A549 (cell line): ENCODE measurements around the gene ACSL3. TPM values are rescaled to one million over a fixed set of nuclear protein-coding genes. Genes with fewer than 3 reads are reported as not detected.

Experiments
- ATAC-seq, 2 experiments: fragments of 200-7000 bp in 1 of 2; fragments of >200 bp in 1 of 2; cut with Nextera tagmentation in 1 of 2; cut with Tn5 transposase in 1 of 2; 3 replicates each; pipeline versions ENCODE4 v1.8.0 to v1.9.1; 2018 to 2020; ENCODE audit warnings: mild to moderate bottlenecking in 1 of 2, moderate library complexity in 1 of 2
- CTCF ChIA-PET: fragments of 300-600 bp; sonication (Branson Sonifier 250); formaldehyde crosslinking; extraction: SDS; loops from one replicate; lab custom pipeline; 2021; ENCODE audit warnings: antibody characterized with exemption, inconsistent platforms; lab: Yijun Ruan, JAX
- POLR2A ChIA-PET: fragments of 350-600 bp; formaldehyde crosslinking; extraction: SDS; loops from one replicate; lab custom pipeline; 2021; ENCODE audit warnings: antibody characterized with exemption, inconsistent platforms; lab: Yijun Ruan, JAX
- DNase-seq, 2 experiments: peaks; one replicate each; pipeline versions ENCODE4 v3.0.0 to v3.0.0-alpha.2; 2011 to 2016; ENCODE audit warnings: low read depth in 1 of 2, low spot score in 1 of 2
- FAIRE-seq: peaks from 2 replicates; lab custom pipeline; 2011; peaks lifted over from hg19 to GRCh38; lab: Jason Lieb, UNC
- H3K27ac ChIP-seq, 2 experiments: fragments of >200 bp; sonication (Bioruptor Twin); formaldehyde crosslinking; 3 replicates each; pipeline ENCODE4 v1.5.1; 2016 to 2017
- H3K4me1 ChIP-seq: fragments of >200 bp; sonication (Bioruptor Twin); formaldehyde crosslinking; 3 replicates; pipeline ENCODE4 v1.6.1; 2016
- H3K4me2 ChIP-seq: fragments of >200 bp; sonication (Bioruptor Twin); formaldehyde crosslinking; 3 replicates; pipeline ENCODE4 v1.6.1; 2016
- H3K4me3 ChIP-seq: fragments of >200 bp; sonication (Bioruptor Twin); formaldehyde crosslinking; 3 replicates; pipeline ENCODE4 v1.5.1; 2016
- H3K9me3 ChIP-seq: fragments of >200 bp; sonication (Bioruptor Twin); formaldehyde crosslinking; 3 replicates; pipeline ENCODE4 v1.6.1; 2016
- CBX8 ChIP-seq: fragments of 200-600 bp; sonication (generic); IDR thresholded peaks from 2 replicates; pipeline ENCODE4 v1.6.1; 2016
- CEBPB ChIP-seq, 2 experiments: fragments of >200 bp in 1 of 2; sonication (Bioruptor Twin) in 1 of 2; formaldehyde crosslinking in 1 of 2; IDR thresholded peaks; 2 replicates each; pipeline ENCODE4 v1.6.1; 2012 to 2016
- ESRRA ChIP-seq: fragments of 150-350 bp; IDR thresholded peaks from 2 replicates; pipeline ENCODE4 v1.6.1; 2014; ENCODE audit warnings: mild to moderate bottlenecking, low read length, borderline replicate concordance
- FOXS1 ChIP-seq: fragments of 250-450 bp; sonication (Bioruptor Pico); IDR thresholded peaks from 2 replicates; pipeline ENCODE4 v1.5.0; 2020; ENCODE audit warnings: mild to moderate bottlenecking, moderate library complexity
- GATA3 ChIP-seq: IDR thresholded peaks from 2 replicates; pipeline ENCODE4 v1.6.1; 2012; ENCODE audit warnings: borderline replicate concordance
- HDAC2 ChIP-seq: fragments of 200-600 bp; sonication (generic); IDR thresholded peaks from 2 replicates; pipeline ENCODE4 v1.6.1; 2016
- HEYL ChIP-seq: fragments of 250-450 bp; sonication (Bioruptor Pico); IDR thresholded peaks from 2 replicates; pipeline ENCODE4 v1.8.0; 2021; ENCODE audit warnings: mild to moderate bottlenecking, moderate library complexity
- JUNB ChIP-seq: fragments of >200 bp; sonication (Bioruptor Twin); formaldehyde crosslinking; IDR thresholded peaks from 2 replicates; pipeline ENCODE4 v1.6.1; 2016
- KDM1A ChIP-seq: fragments of 200-600 bp; sonication (generic); IDR thresholded peaks from 2 replicates; pipeline ENCODE4 v1.6.1; 2016; ENCODE audit warnings: low read depth, mild to moderate bottlenecking
- MAFK ChIP-seq: fragments of 450-650 bp; IDR thresholded peaks from 2 replicates; pipeline ENCODE4 v1.6.1; 2014; ENCODE audit not compliant: partially characterized antibody
- MAZ ChIP-seq: fragments of 150-350 bp; IDR thresholded peaks from 2 replicates; pipeline ENCODE4 v1.6.1; 2014; ENCODE audit warnings: antibody characterized with exemption, low read depth, low read length, borderline replicate concordance
- MYC ChIP-seq: IDR thresholded peaks from 2 replicates; pipeline ENCODE4 v1.6.1; 2012; ENCODE audit warnings: mild to moderate bottlenecking, inconsistent platforms, low read length, improper control_type of control experiment, borderline replicate concordance
- NFE2L2 ChIP-seq: fragments of 150-350 bp; conservative IDR thresholded peaks from 2 replicates; pipeline ENCODE4 v1.6.1; 2014; ENCODE audit warnings: low read length
- POLR2A ChIP-seq: IDR thresholded peaks from 2 replicates; pipeline ENCODE4 v1.6.1; 2012; ENCODE audit warnings: mild to moderate bottlenecking, low read length
- RAD21 ChIP-seq, 2 experiments: fragments of >200 bp in 1 of 2; sonication (Bioruptor Twin) in 1 of 2; formaldehyde crosslinking in 1 of 2; IDR thresholded peaks in 1 of 2; conservative IDR thresholded peaks in 1 of 2; 2 replicates in 1 of 2; 3 replicates in 1 of 2; pipeline ENCODE4 v1.6.1; 2012 to 2018; ENCODE audit warnings: inconsistent platforms in 1 of 2
- RFX5 ChIP-seq: fragments of 450-650 bp; IDR thresholded peaks from 2 replicates; pipeline ENCODE4 v1.7.1; 2014; ENCODE audit warnings: antibody characterized with exemption, mild to moderate bottlenecking, moderate library complexity
- RNF2 ChIP-seq: fragments of 200-600 bp; sonication (generic); IDR thresholded peaks from 2 replicates; pipeline ENCODE4 v1.6.1; 2016; ENCODE audit warnings: low read depth, mild to moderate bottlenecking, antibody characterized with exemption, moderate library complexity, borderline replicate concordance
- TFCP2L1 ChIP-seq: fragments of 250-450 bp; sonication (Bioruptor Pico); IDR thresholded peaks from 2 replicates; pipeline ENCODE4 v1.5.0; 2021; ENCODE audit warnings: mild to moderate bottlenecking
- TP53 ChIP-seq: fragments of 250-450 bp; sonication (Bioruptor Pico); IDR thresholded peaks from 2 replicates; pipeline ENCODE4 v1.5.0; 2021; ENCODE audit warnings: mild to moderate bottlenecking, moderate library complexity
- ZC3H11A ChIP-seq: fragments of 450-650 bp; IDR thresholded peaks from 2 replicates; pipeline ENCODE4 v1.6.1; 2014; ENCODE audit warnings: antibody characterized with exemption, mild to moderate bottlenecking
- ZSCAN20 ChIP-seq: fragments of 250-450 bp; sonication (Bioruptor Pico); IDR thresholded peaks from 2 replicates; pipeline ENCODE4 v1.8.0; 2022; ENCODE audit warnings: mild to moderate bottlenecking, moderate library complexity
- WGBS: methylation state at CpG from one replicate; pipeline ENCODE4 v1.1.6; 2017; ENCODE audit errors: missing lambda C conversion rate; 5-methylcytosine and 5-hydroxymethylcytosine counted together
- polyA plus RNA-seq, 4 experiments: library from polyadenylated mRNA; depleted of rRNA in 3 of 4; stranded (reverse); fragments of >200 nt; fragmentation: RNase III in 1 of 4; extraction: RNeasy Plus Mini Kit Qiagen cat#74134 plus additional on column Dnase treatment in 1 of 4; gene quantifications; 2 replicates in 3 of 4; 3 replicates in 1 of 4; pipeline ENCODE4 v1.2.3, GENCODE V29; 2011 to 2017
- TF ChIP-seq, protein P1 (sequence below): fragments of 200-600 bp; sonication (generic); IDR thresholded peaks from 2 replicates; pipeline ENCODE4 v1.6.1; 2016; ENCODE audit warnings: antibody characterized with exemption, mild to moderate bottlenecking, moderate library complexity
- TF ChIP-seq, protein P2 (sequence below): fragments of >200 bp; sonication (Bioruptor Twin); formaldehyde crosslinking; IDR thresholded peaks from 3 replicates; pipeline ENCODE4 v1.5.1; 2016
- TF ChIP-seq, protein P3 (sequence below): fragments of >200 bp; sonication (Bioruptor Twin); formaldehyde crosslinking; IDR thresholded peaks from 2 replicates; pipeline ENCODE4 v1.6.1; 2016
- TF ChIP-seq, protein P4 (sequence below): IDR thresholded peaks from 2 replicates; pipeline ENCODE4 v1.6.1; 2012; ENCODE audit warnings: low read depth, borderline replicate concordance
- TF ChIP-seq, protein P5 (sequence below): fragments of 250-450 bp; sonication (Bioruptor Pico); IDR thresholded peaks from 2 replicates; pipeline ENCODE4 v1.5.0; 2020; ENCODE audit warnings: low read depth, mild to moderate bottlenecking, moderate library complexity

ACSL3 gene
- polyA plus RNA-seq, 2 of the 4 experiments (the other 2 are of a cell fraction): 142 to 160 TPM

DNA sequence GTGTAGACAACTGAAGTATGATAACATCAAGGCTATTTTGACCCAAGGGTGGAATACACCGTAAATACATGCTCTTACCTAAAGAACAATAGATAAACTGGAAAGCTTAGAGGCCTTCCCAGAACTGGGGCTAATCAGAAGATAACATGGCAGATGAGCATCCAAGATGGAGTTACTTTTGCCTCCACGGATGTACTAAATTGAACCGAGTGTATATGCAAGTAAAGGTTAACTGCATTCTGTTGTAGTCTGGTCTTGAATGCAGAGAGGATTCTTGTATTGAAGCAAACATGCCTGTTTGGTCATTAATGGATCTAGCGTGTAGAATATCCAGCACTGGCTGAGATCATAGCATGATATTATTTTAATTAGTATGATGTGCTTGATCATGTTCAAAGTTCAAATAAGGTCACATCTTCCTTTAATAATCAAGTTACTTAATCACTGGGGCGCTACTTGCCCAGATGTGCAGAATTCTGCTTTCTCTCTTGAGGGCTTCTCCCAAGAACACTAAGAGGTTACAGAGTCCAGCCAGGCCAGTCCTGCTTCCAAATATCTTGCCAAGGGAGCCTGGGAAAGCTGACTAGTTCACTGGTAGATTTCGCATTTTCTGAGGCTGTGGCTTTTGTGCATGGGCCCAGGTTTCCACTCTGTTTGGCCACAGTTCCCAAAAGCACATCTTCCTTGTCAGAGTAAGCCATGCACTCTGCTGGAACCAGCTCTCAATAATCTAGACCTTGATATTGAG, 37.5 kb upstream of the ACSL3 start:
- no peak overlapping the region for H3K27ac ChIP-seq
- FAIRE-seq: no peak
- TF ChIP-seq, protein P1, sequence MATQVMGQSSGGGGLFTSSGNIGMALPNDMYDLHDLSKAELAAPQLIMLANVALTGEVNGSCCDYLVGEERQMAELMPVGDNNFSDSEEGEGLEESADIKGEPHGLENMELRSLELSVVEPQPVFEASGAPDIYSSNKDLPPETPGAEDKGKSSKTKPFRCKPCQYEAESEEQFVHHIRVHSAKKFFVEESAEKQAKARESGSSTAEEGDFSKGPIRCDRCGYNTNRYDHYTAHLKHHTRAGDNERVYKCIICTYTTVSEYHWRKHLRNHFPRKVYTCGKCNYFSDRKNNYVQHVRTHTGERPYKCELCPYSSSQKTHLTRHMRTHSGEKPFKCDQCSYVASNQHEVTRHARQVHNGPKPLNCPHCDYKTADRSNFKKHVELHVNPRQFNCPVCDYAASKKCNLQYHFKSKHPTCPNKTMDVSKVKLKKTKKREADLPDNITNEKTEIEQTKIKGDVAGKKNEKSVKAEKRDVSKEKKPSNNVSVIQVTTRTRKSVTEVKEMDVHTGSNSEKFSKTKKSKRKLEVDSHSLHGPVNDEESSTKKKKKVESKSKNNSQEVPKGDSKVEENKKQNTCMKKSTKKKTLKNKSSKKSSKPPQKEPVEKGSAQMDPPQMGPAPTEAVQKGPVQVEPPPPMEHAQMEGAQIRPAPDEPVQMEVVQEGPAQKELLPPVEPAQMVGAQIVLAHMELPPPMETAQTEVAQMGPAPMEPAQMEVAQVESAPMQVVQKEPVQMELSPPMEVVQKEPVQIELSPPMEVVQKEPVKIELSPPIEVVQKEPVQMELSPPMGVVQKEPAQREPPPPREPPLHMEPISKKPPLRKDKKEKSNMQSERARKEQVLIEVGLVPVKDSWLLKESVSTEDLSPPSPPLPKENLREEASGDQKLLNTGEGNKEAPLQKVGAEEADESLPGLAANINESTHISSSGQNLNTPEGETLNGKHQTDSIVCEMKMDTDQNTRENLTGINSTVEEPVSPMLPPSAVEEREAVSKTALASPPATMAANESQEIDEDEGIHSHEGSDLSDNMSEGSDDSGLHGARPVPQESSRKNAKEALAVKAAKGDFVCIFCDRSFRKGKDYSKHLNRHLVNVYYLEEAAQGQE: no peak
- TF ChIP-seq ZC3H11A (no peak), RAD21 (conservative IDR thresholded peaks at IDR 0.05 in 1 of 2, IDR thresholded peaks at IDR 0.05 in 1 of 2) (no peak), ESRRA (no peak), TFCP2L1 (CRISPR knock-in tag) (no peak), CBX8 (no peak), CEBPB (IDR thresholded peaks at IDR 0.05) (no peak), JUNB (no peak), POLR2A (no peak), MYC (no peak), RFX5 (no peak), MAFK (no peak), RNF2 (no peak)
- TF ChIP-seq, protein P2, sequence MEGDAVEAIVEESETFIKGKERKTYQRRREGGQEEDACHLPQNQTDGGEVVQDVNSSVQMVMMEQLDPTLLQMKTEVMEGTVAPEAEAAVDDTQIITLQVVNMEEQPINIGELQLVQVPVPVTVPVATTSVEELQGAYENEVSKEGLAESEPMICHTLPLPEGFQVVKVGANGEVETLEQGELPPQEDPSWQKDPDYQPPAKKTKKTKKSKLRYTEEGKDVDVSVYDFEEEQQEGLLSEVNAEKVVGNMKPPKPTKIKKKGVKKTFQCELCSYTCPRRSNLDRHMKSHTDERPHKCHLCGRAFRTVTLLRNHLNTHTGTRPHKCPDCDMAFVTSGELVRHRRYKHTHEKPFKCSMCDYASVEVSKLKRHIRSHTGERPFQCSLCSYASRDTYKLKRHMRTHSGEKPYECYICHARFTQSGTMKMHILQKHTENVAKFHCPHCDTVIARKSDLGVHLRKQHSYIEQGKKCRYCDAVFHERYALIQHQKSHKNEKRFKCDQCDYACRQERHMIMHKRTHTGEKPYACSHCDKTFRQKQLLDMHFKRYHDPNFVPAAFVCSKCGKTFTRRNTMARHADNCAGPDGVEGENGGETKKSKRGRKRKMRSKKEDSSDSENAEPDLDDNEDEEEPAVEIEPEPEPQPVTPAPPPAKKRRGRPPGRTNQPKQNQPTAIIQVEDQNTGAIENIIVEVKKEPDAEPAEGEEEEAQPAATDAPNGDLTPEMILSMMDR: no peak
- TF ChIP-seq, protein P3, sequence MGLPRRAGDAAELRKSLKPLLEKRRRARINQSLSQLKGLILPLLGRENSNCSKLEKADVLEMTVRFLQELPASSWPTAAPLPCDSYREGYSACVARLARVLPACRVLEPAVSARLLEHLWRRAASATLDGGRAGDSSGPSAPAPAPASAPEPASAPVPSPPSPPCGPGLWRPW: no peak
- no peak overlapping the region for H3K4me2 ChIP-seq
- WGBS: 85% methylated on average over 6 of the region's 6 CpGs
- H3K9me3 ChIP-seq: no peaks in the 10 kb centered on the region
- CTCF ChIA-PET: interaction anchor here (0.6 to 1.5 kb wide), 3 partner anchors 11 to 907 kb away, joined by 3 read pairs; no protein-coding TSS in a partner anchor
- POLR2A ChIA-PET: no interaction called here
- no peak overlapping the region for H3K4me3 ChIP-seq
- DNase-seq: no peak
- H3K4me1 ChIP-seq: peaks cover 7% of the 10 kb centered on the region; the same call in 1 of the 3 replicates
- ATAC-seq: no peak

DNA sequence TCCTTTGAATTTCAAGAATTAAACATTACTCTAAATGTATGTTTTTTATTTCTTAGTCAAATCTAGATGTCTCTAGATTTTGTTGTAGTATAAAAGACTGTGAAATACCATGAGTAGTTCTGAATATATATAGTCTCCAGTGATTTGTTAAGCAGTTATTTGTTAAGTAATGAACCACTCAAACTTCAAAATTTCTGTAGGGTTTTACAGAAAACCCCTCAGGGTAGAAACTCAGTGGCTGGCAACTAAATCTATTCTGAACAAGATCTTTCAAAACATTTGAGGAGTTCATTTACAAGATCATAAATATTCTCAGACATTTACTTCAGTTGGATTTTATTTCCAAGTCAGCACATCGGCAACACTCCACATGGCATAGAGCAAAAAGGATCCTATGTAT, 35.8 kb upstream of the ACSL3 start:
- no peak for FAIRE-seq
- ChIA-PET CTCF (interaction anchor here (0.6 to 1.3 kb wide), 5 partner anchors 11 to 811 kb away, joined by 3 to 5 read pairs (median 4); no protein-coding TSS in a partner anchor), POLR2A (no interaction called here)
- no peaks in the 10 kb centered on the region for H3K9me3 ChIP-seq
- H3K4me3 ChIP-seq: no peak overlapping the region
- H3K4me2 ChIP-seq: no peak overlapping the region
- DNase-seq: no peak
- H3K4me1 ChIP-seq: peaks cover 1% of the 10 kb centered on the region; the same call in 1 of the 3 replicates
- 56% methylated on average over 1 of the region's 1 CpG for WGBS
- H3K27ac ChIP-seq: no peak overlapping the region
- no peak for ATAC-seq
- TF ChIP-seq HDAC2 (no peak), ESRRA (no peak), NFE2L2 (no peak), MAFK (no peak), FOXS1 (CRISPR knock-in tag) (no peak), RNF2 (no peak), MAZ (no peak), RAD21 (conservative IDR thresholded peaks at IDR 0.05 in 1 of 2, IDR thresholded peaks at IDR 0.05 in 1 of 2) (no peak), TP53 (CRISPR knock-in tag) (no peak), ZSCAN20 (CRISPR knock-in tag) (no peak), HEYL (CRISPR knock-in tag) (no peak), KDM1A (no peak), GATA3 (no peak)
- TF ChIP-seq, protein P1: no peak
- TF ChIP-seq, protein P4, sequence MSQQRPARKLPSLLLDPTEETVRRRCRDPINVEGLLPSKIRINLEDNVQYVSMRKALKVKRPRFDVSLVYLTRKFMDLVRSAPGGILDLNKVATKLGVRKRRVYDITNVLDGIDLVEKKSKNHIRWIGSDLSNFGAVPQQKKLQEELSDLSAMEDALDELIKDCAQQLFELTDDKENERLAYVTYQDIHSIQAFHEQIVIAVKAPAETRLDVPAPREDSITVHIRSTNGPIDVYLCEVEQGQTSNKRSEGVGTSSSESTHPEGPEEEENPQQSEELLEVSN: no peak
- TF ChIP-seq, protein P5, sequence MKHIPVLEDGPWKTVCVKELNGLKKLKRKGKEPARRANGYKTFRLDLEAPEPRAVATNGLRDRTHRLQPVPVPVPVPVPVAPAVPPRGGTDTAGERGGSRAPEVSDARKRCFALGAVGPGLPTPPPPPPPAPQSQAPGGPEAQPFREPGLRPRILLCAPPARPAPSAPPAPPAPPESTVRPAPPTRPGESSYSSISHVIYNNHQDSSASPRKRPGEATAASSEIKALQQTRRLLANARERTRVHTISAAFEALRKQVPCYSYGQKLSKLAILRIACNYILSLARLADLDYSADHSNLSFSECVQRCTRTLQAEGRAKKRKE: no peak
